ENCODE data around the gene MSANTD7. TPM values are rescaled to one million over a fixed set of nuclear protein-coding genes. Genes with fewer than 3 reads are reported as not detected.

Gene MSANTD7, protein sequence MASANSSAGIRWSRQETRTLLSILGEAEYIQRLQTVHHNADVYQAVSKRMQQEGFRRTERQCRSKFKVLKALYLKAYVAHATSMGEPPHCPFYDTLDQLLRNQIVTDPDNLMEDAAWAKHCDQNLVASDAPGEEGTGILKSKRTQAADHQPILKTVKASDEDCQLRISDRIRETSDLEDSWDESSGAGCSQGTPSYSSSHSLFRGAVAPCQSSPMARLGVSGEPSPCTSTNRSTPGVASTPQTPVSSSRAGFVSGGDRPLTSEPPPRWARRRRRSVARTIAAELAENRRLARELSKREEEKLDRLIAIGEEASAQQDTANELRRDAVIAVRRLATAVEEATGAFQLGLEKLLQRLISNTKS
- 10 to 100 TPM in 1 of 6 donors, 1 to 10 TPM in 5; 5.9 to 13.9 (median 7.5) TPM for total RNA-seq

DNA sequence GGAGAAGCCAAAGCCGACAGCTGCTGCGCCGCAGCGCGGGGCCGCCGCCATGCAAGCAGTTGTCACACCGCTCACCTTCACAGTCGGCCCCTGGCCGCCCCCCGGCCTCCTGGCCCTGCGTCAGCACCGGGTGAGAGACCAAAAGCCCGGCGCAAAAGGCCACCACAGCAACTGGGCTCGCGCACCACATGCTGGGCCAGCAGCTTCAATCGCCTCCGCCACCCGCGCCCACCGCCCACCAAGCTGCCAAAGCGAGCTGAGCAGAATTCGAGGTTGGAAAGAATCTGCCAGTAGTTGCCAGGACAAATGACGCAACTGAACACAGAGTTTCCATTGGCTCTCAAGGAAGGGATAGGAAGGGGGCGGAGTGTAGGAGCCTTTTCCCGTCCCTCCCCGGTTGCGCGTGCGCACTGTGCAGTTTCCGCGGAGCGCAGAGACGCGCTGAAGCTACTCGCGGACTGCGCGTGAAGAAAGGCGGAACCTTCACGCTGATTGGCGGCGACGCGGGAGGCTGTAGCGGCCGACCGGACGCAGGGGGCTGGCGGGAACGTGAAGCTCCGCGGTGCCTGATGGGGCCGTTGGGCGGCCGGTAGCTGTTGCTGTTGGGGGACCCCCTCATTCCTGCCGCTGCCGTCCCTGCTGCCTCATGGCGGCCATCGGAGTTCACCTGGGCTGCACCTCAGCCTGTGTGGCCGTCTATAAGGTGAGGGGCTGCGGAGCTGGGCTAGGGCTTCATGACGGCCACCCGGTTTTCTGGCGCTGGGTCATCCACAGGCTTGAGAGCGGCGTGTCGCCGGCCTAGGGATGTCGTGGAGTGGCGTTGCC, at the start of gene MSANTD7, which contains the start of the genes CDNF and HSPA14:
MSANTD7 (plus strand) TSS at position 550 of the 825 bp plus-strand sequence. CDS start 3,979 bp downstream, outside the sequence.
CDNF (minus strand) TSS at position 281 of the 825 bp plus-strand sequence; CDS start at position 190, 91 bp downstream.
HSPA14 (plus strand) TSS at position 550 of the 825 bp plus-strand sequence; CDS start at position 647, 97 bp downstream.
- peak within 1 kb of the TSS; percentile 86 to 97 (median 96) for H3K4me3 ChIP-seq
- no peaks in the 10 kb centered on the region for H3K9me3 ChIP-seq
- peak; percentile 99 to 100 for DNase-seq
- H3K36me3 ChIP-seq = peaks cover 0 to 30% (median 15%) of the 10 kb centered on the region in 4 donors
- 0 to 1% methylated on average over 33 to 59 of the region's 72 CpGs for WGBS, 2 donors
- peaks cover 15 to 19% (median 18%) of the 10 kb centered on the region in 4 donors for H3K4me1 ChIP-seq
- peak within 1 kb of the TSS; percentile 94 to 97 (median 96) for H3K27ac ChIP-seq
- TF ChIP-seq POLR2A (IDR thresholded peaks at IDR 0.05) (peak in 3 of 4 donors; percentile 76 to 90 (median 84)), EP300 (IDR thresholded peaks at IDR 0.05) (peak in 1 of 4 donors; percentile 59), POLR2AphosphoS5 (IDR thresholded peaks at IDR 0.05) (peak; percentile 82 to 94)
- TF ChIP-seq, protein P1, sequence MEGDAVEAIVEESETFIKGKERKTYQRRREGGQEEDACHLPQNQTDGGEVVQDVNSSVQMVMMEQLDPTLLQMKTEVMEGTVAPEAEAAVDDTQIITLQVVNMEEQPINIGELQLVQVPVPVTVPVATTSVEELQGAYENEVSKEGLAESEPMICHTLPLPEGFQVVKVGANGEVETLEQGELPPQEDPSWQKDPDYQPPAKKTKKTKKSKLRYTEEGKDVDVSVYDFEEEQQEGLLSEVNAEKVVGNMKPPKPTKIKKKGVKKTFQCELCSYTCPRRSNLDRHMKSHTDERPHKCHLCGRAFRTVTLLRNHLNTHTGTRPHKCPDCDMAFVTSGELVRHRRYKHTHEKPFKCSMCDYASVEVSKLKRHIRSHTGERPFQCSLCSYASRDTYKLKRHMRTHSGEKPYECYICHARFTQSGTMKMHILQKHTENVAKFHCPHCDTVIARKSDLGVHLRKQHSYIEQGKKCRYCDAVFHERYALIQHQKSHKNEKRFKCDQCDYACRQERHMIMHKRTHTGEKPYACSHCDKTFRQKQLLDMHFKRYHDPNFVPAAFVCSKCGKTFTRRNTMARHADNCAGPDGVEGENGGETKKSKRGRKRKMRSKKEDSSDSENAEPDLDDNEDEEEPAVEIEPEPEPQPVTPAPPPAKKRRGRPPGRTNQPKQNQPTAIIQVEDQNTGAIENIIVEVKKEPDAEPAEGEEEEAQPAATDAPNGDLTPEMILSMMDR (IDR thresholded peaks at IDR 0.05) = peak in 4 of 6 experiments; percentile 13 to 36 (median 26)
- H3K27me3 ChIP-seq = no peaks in the 10 kb centered on the region
- peak; percentile 99 to 100 for ATAC-seq (ENCODE audit: low FRiP score in 2 of 2)

- no peak overlapping the region for H3K27ac ChIP-seq
- no peaks in the 10 kb centered on the region for H3K4me1 ChIP-seq
- no peaks in the 10 kb centered on the region for H3K9me3 ChIP-seq
- WGBS, 2 donors = 31 to 39% methylated on average over 5 of the region's 5 CpGs
- ATAC-seq (ENCODE audit: low FRiP score in 2 of 2) (no peak), DNase-seq (no peak)
- H3K36me3 ChIP-seq = no peaks in the 10 kb centered on the region
- no peak for TF ChIP-seq POLR2AphosphoS5 (IDR thresholded peaks at IDR 0.05)
- TF ChIP-seq EP300 (IDR thresholded peaks at IDR 0.05) = no peak
- TF ChIP-seq POLR2A (IDR thresholded peaks at IDR 0.05) = no peak
- TF ChIP-seq, protein P1 (IDR thresholded peaks at IDR 0.05) = no peak
- H3K4me3 ChIP-seq = no peak overlapping the region
- no peaks in the 10 kb centered on the region for H3K27me3 ChIP-seq
These were observed 39.5 kb upstream of the MSANTD7 start for GRCh38 chr10:14798636-14799035.

DNA sequence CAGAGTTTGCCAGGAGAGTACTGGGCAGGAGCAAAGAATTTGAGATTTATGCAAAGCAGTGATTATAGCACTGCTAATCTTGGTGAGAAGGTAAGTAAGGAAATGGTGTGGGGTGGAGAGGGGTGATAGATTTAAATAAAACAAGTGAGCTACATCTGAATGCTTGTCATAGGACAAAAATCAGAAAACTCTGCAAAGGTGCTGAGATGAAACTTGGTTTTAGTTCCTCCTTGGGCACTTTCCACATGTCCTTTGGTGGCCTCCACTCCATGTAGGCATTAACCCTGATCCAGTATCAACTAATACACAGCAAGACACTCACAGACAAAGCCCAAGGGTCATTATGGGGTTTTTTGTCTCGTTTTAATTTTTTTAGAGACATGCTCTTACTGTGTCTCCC, 37.7 kb upstream of the MSANTD7 start:
- WGBS, 2 donors = 40 to 67% methylated on average over 1 of the region's 1 CpG
- no peak for TF ChIP-seq POLR2AphosphoS5 (IDR thresholded peaks at IDR 0.05)
- TF ChIP-seq POLR2A (IDR thresholded peaks at IDR 0.05) = no peak
- no peak for TF ChIP-seq EP300 (IDR thresholded peaks at IDR 0.05)
- TF ChIP-seq, protein P1 (IDR thresholded peaks at IDR 0.05) = no peak
- ATAC-seq (ENCODE audit: low FRiP score in 2 of 2) = no peak
- Histone ChIP-seq H3K27ac (no peak overlapping the region), H3K36me3 (no peaks in the 10 kb centered on the region), H3K4me3 (no peak overlapping the region), H3K4me1 (no peaks in the 10 kb centered on the region), H3K9me3 (no peaks in the 10 kb centered on the region), H3K27me3 (no peaks in the 10 kb centered on the region)
- DNase-seq = no peak

DNA sequence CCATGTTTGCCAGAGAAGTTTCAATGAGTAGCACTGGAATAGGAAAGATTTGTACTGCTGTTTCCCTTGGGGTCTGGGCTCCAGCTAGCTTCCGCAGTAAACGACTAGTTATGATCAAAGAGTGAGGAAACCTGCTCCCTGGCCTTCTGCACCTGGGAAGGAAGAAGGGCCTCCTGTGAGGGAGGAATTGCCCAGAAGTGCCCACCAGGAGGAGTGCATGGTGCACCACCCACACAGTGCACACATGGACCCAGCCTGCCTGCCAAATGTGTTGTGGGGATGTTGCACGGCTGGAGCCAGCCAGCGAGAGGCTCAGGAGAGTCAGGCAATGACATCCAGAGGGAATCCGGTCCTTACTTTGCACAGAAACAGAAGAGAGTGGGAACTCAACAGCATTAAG, 36.4 kb upstream of the MSANTD7 start:
- no peak overlapping the region for H3K4me3 ChIP-seq
- H3K27ac ChIP-seq = no peak overlapping the region
- TF ChIP-seq POLR2AphosphoS5 (IDR thresholded peaks at IDR 0.05) (no peak), EP300 (IDR thresholded peaks at IDR 0.05) (no peak), POLR2A (IDR thresholded peaks at IDR 0.05) (no peak)
- TF ChIP-seq, protein P1 (IDR thresholded peaks at IDR 0.05) = no peak
- WGBS, 2 donors = 73 to 77% methylated on average over 5 of the region's 5 CpGs
- DNase-seq (no peak), ATAC-seq (ENCODE audit: low FRiP score in 2 of 2) (peak in 1 of 2 donors; percentile 56)
- H3K9me3 ChIP-seq = no peaks in the 10 kb centered on the region
- no peaks in the 10 kb centered on the region for H3K4me1 ChIP-seq
- H3K27me3 ChIP-seq = no peaks in the 10 kb centered on the region
- H3K36me3 ChIP-seq = no peaks in the 10 kb centered on the region

Measured in upper lobe of left lung (tissue), 6 donors.